ENCODE data around the gene LRP1B.

GRCh38 chr2:140947236-140947635 is 1183.6 kb downstream of the LRP1B start:
- TF ChIP-seq CTCF (IDR thresholded peaks at IDR 0.05) (no peak), ZFX (IDR thresholded peaks at IDR 0.05; ENCODE audit: borderline replicate concordance) (no peak)
